Astrocyte (in vitro differentiated cells and primary cell): ENCODE data around the gene GPHN.
"Not testable (repeated sequence)": the region's sequence is repeated elsewhere in the genome, so short reads cannot be mapped to it uniquely, and the experiment has no call there.

Experiments
- CTCF ChIP-seq: IDR thresholded peaks from 2 replicates; pipeline ENCODE4 v1.5.1; 2011; ENCODE audit warnings: low read depth, mild to moderate bottlenecking, inconsistent platforms, low read length, moderate library complexity; ENCODE audit not compliant: insufficient read depth
- EZH2 ChIP-seq: IDR thresholded peaks from 2 replicates; pipeline ENCODE4 v1.6.1; 2012; ENCODE audit warnings: mild to moderate bottlenecking, low read length, inconsistent platforms; ENCODE audit not compliant: insufficient read depth

- not testable (repeated sequence) for TF ChIP-seq CTCF, EZH2
Measured at GRCh38 chr14:66545191-66545590, 37.2 kb downstream of the GPHN start.
